ENCODE data around the gene GNL3L. TPM values are rescaled to one million over a fixed set of nuclear protein-coding genes. Genes with fewer than 3 reads are reported as not detected.
A peak's percentile ranks its signal among the peaks of the same experiment; 100 is the strongest.
"Not testable (repeated sequence)": the region's sequence is repeated elsewhere in the genome, so short reads cannot be mapped to it uniquely, and the experiment has no call there.

GNL3L gene, protein sequence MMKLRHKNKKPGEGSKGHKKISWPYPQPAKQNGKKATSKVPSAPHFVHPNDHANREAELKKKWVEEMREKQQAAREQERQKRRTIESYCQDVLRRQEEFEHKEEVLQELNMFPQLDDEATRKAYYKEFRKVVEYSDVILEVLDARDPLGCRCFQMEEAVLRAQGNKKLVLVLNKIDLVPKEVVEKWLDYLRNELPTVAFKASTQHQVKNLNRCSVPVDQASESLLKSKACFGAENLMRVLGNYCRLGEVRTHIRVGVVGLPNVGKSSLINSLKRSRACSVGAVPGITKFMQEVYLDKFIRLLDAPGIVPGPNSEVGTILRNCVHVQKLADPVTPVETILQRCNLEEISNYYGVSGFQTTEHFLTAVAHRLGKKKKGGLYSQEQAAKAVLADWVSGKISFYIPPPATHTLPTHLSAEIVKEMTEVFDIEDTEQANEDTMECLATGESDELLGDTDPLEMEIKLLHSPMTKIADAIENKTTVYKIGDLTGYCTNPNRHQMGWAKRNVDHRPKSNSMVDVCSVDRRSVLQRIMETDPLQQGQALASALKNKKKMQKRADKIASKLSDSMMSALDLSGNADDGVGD
- total RNA-seq = 10 to 100 TPM; 20.9 to 34.4 (median 24.2) TPM

DNA sequence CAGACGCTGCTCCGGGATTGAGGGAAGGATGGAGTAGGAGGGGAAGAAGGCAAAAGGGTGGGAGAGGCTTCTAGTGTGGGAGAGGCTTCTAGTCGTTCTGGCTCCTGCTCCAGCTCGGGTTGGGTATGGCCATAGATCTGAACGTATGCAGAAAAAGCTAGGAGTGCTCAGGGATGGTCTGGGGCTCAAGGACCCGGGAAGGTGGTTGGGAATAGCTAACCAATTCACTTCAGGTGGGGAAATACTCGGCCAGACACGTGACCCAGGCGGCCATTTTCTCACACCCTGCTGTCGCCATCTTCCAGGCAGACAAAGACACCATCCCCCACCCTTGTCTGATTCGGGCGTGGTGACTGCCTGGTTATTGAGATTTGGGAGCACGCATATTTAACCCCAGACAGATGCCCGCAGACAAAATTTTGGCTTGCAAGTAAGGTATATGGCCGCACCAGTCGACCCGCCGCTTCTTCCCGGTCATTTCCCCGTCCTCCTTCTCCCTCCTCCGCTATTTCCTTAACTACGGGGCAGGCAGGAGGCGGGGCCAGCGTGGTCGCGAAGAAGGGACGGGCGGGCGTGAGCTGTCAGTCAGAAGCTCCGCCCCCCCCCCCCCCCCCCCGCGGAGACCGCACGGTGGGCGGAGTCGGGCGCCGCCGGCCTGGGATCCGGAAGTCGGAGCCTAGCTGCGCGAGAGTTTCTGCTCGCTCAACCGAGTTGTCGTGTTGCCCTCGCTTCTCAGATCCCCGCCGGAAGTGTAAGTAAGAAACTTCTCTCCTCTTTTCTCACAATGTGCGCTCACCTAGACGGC is at the start of gene GNL3L:
TSS of gene GNL3L (plus strand) at position 668 of the 805 bp plus-strand sequence. CDS start 2,348 bp downstream, outside the sequence.
- WGBS, 2 donors (ENCODE audit: low coverage in 1 of 2) = 2 to 54% methylated on average over 12 to 28 of the region's 51 CpGs
- peaks cover 0 to 19% (median 0%) of the 10 kb centered on the region in 3 donors for H3K4me1 ChIP-seq
- peak within 1 kb of the TSS; percentile 69 to 98 for H3K4me3 ChIP-seq
- no peaks in the 10 kb centered on the region for H3K27me3 ChIP-seq
- H3K36me3 ChIP-seq = no peaks in the 10 kb centered on the region
- H3K9me3 ChIP-seq = no peaks in the 10 kb centered on the region
- TF ChIP-seq, protein P1, sequence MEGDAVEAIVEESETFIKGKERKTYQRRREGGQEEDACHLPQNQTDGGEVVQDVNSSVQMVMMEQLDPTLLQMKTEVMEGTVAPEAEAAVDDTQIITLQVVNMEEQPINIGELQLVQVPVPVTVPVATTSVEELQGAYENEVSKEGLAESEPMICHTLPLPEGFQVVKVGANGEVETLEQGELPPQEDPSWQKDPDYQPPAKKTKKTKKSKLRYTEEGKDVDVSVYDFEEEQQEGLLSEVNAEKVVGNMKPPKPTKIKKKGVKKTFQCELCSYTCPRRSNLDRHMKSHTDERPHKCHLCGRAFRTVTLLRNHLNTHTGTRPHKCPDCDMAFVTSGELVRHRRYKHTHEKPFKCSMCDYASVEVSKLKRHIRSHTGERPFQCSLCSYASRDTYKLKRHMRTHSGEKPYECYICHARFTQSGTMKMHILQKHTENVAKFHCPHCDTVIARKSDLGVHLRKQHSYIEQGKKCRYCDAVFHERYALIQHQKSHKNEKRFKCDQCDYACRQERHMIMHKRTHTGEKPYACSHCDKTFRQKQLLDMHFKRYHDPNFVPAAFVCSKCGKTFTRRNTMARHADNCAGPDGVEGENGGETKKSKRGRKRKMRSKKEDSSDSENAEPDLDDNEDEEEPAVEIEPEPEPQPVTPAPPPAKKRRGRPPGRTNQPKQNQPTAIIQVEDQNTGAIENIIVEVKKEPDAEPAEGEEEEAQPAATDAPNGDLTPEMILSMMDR (IDR thresholded peaks at IDR 0.05) = no peak
- peak in 1 of 2 donors; percentile 12 for TF ChIP-seq POLR2A (IDR thresholded peaks at IDR 0.05)
- TF ChIP-seq EP300 (IDR thresholded peaks at IDR 0.05) = no peak
- TF ChIP-seq POLR2AphosphoS5 (IDR thresholded peaks at IDR 0.05) = peak; percentile 30
- H3K27ac ChIP-seq = peak within 1 kb of the TSS; percentile 66 to 87 (median 81)
- ATAC-seq = peak; percentile 93

DNA sequence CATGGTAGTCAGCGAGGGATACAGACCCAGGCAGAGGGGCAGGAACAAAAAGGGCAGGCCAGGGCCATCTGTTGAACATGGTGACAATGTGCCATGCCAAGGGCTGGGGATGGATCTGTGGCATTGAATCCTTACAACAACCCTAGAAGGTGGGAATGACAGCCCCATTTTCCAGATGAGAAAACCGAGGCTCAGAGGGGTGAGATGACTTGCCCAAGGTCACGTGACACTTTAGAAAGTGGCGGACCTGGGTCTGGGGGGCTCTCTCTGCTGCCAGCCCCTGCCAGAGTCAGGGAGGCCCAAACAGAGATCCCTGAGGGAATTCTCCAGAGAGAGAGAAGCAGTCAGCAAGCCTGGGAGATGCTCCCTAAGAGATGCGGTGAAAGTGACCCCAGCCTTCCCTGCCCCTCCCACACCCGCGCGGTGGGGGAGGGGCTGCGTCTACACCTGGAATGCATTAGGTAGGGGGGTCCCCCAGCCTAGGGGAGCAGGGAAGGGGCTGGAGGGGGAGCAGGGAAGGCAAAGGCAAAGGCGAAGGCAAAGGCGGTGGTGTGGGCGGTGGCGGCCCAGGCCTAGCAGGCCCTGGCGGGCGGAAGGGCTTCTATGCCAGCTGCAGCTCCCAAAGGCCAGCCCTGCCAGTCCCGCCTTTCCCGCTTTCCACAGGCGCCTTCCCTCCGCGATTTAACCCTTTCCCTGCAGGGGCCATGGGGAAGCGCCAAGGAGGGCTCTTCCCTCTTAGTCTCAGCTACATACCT is 47.0 kb upstream of the GNL3L start:
- ATAC-seq = no peak
- Histone ChIP-seq H3K27me3 (no peaks in the 10 kb centered on the region), H3K4me1 (peaks cover 0 to 52% (median 0%) of the 10 kb centered on the region in 3 donors), H3K27ac (peak overlapping the region in 3 of 4 donors; percentile 66 to 73 (median 73)), H3K9me3 (no peaks in the 10 kb centered on the region), H3K36me3 (no peaks in the 10 kb centered on the region), H3K4me3 (peak overlapping the region; percentile 12 to 37)
- 0 to 40% methylated on average over 1 to 3 of the region's 21 CpGs for WGBS, 2 donors (ENCODE audit: low coverage in 1 of 2)
- TF ChIP-seq, protein P1 (IDR thresholded peaks at IDR 0.05) = no peak
- TF ChIP-seq POLR2A (IDR thresholded peaks at IDR 0.05) = no peak
- no peak for TF ChIP-seq EP300 (IDR thresholded peaks at IDR 0.05)
- TF ChIP-seq POLR2AphosphoS5 (IDR thresholded peaks at IDR 0.05) = no peak

DNA sequence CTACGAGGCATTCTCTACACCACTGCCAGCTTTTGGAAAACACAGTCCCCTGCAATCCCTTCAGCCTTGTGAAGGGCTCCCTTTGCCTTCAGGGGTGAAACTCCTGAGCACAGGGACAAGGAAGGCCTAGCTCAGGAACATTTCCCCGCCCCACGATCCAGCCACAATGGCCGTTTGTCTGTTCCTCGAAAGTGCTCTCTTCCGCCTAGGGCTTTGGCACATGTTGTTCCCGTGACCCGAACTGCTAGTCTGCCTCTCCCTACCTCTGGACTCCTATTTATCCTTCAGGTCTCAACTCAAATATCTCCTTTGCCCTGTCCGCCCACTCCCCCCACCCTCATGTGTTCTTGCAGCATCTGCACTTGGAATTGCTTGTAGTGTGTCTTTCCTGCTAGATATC is 46.1 kb upstream of the GNL3L start:
- Histone ChIP-seq H3K27me3 (no peaks in the 10 kb centered on the region), H3K27ac (peak overlapping the region in 3 of 4 donors; percentile 66 to 73 (median 73)), H3K36me3 (no peaks in the 10 kb centered on the region), H3K4me3 (peak overlapping the region in 1 of 2 donors; percentile 37), H3K9me3 (no peaks in the 10 kb centered on the region), H3K4me1 (peaks cover 0 to 46% (median 0%) of the 10 kb centered on the region in 3 donors)
- TF ChIP-seq, protein P1 (IDR thresholded peaks at IDR 0.05) = no peak
- TF ChIP-seq POLR2AphosphoS5 (IDR thresholded peaks at IDR 0.05) (no peak), POLR2A (IDR thresholded peaks at IDR 0.05) (no peak), EP300 (IDR thresholded peaks at IDR 0.05) (no peak)
- ATAC-seq = no peak
- 50 to 56% methylated on average over 1 to 7 of the region's 9 CpGs for WGBS, 2 donors (ENCODE audit: low coverage in 1 of 2)

DNA sequence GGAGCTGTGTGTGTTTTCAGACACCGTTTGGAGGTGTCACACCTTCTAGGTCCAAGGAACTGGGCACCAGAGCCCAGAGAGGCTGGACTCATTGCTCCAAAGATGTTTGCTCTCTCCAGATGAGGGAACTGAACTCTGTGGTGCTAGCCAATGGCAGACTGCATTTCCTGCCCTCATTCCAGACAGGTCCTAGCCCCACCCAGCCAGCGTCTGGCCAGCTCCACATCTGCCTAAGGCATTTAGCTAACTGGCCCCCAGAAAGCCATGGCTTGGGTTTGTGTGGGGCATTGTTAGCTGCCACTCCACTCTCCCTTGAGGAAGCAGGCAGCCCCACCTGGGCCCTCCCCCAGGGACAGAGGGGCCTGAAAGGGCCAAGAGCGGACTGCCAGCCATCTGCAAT is 45.4 kb upstream of the GNL3L start:
- peak overlapping the region in 2 of 4 donors; percentile 66 to 73 for H3K27ac ChIP-seq

DNA sequence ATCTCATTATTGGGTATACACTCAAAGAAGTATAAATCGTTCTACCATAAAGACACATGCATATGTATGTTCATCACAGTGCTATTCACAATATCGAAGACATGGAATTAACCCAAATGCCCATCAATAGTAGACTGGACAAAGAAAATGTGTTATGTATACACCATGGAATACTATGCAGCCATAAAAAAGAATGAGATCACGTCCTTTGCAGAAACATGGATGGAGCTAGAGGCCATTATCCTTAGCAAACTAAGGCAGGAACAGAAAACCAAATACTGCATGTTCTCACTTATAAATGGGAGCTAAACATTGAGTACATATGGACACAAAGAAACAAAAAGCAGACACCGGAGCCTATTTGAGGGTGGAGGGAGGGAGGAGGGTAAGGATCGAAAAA is 40.2 kb upstream of the GNL3L start:
- not testable (repeated sequence) for H3K27me3 ChIP-seq, H3K27ac ChIP-seq, ATAC-seq, H3K9me3 ChIP-seq, H3K4me3 ChIP-seq, H3K36me3 ChIP-seq
- peaks cover 0 to 40% (median 0%) of the 10 kb centered on the region in 3 donors for H3K4me1 ChIP-seq
- 77 to 85% methylated on average over 4 to 5 of the region's 5 CpGs for WGBS, 2 donors (ENCODE audit: low coverage in 1 of 2)

More for the DNA sequence above, 45.4 kb upstream of the GNL3L start:
- no peak for ATAC-seq
- 67% methylated on average over 1 of the region's 3 CpGs; no CpG with 5 or more reads in 1 of the 2 donors for WGBS, 2 donors (ENCODE audit: low coverage in 1 of 2)
- TF ChIP-seq, protein P1 (IDR thresholded peaks at IDR 0.05) = no peak
- TF ChIP-seq POLR2AphosphoS5 (IDR thresholded peaks at IDR 0.05) (no peak), EP300 (IDR thresholded peaks at IDR 0.05) (no peak), POLR2A (IDR thresholded peaks at IDR 0.05) (no peak)
- no peaks in the 10 kb centered on the region for H3K27me3 ChIP-seq
- no peak overlapping the region for H3K4me3 ChIP-seq
- H3K36me3 ChIP-seq = no peaks in the 10 kb centered on the region
- H3K4me1 ChIP-seq = peaks cover 0 to 39% (median 0%) of the 10 kb centered on the region in 3 donors
- no peaks in the 10 kb centered on the region for H3K9me3 ChIP-seq

All from gastroesophageal sphincter (tissue), 4 donors.